GM12872 (cell line): ENCODE data around the gene FBRSL1.

Source experiments
- CTCF ChIP-seq: IDR thresholded peaks from 3 replicates; pipeline ENCODE4 v1.5.1; 2011; ENCODE audit warnings: low read depth, mild to moderate bottlenecking, low read length, moderate library complexity; ENCODE audit not compliant: insufficient read depth

The FBRSL1 gene

GRCh38 chr12:132455565-132455964 is 34.4 kb upstream of the FBRSL1 start:
- TF ChIP-seq CTCF = no peak

GRCh38 chr12:132456186-132456943 is 33.6 kb upstream of the FBRSL1 start:
- TF ChIP-seq CTCF = no peak

- TF ChIP-seq CTCF = no peak
Observed at GRCh38 chr12:132456944-132457495, 32.9 kb upstream of the FBRSL1 start.

GRCh38 chr12:132458441-132458840 is 31.5 kb upstream of the FBRSL1 start:
- TF ChIP-seq CTCF = no peak

- no peak for TF ChIP-seq CTCF
Observed at GRCh38 chr12:132458846-132459641, 30.9 kb upstream of the FBRSL1 start.

- TF ChIP-seq CTCF = peak; percentile 35; the same call in 1 of the 3 replicates
Observed at GRCh38 chr12:132460571-132460970, 29.4 kb upstream of the FBRSL1 start.

- TF ChIP-seq CTCF = no peak
Observed at GRCh38 chr12:132461526-132461925, 28.4 kb upstream of the FBRSL1 start.
